Fibroblast of skin of scalp (primary cell): ENCODE results near the gene VAC14.
"Not testable (repeated sequence)": the region's sequence is repeated elsewhere in the genome, so short reads cannot be mapped to it uniquely, and the experiment has no call there.

Experiments used
- DNase-seq: peaks from one replicate; pipeline ENCODE4 v3.0.0-alpha.2; 2013

The VAC14 gene

DNA sequence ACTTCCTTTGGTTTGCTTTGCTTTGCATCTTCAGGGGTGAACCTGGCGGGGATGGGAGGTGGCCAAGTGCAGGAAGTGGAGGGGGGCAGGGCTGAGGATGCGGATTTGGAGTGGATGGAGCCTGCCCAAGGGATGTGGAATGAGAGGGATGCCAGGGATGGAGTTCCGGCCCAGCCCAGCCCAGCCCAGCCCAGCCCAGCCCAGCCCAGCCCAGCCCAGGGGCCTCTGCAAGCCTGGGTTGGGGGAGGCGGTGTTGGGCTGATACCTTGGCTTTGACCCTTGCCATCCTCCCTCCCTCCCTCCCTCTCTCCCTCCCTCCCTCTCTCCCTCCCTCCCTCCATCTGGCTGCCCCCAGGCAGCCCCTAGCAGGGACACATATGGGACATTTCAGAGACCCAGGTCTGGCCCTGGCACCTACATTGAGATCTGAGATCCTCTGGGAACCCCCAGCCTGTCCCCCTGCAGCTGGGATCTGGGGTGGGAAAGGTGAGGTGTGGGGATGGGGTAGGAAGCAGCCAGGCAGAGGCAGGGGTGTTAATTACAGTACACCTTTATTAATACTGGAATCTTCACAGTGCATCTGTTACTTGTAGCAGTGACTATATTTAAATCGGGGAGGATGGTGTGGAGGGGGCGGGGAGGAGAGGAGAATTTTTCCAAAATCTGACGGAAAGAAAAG is 140.1 kb downstream of the VAC14 start:
- no peak for DNase-seq

DNA sequence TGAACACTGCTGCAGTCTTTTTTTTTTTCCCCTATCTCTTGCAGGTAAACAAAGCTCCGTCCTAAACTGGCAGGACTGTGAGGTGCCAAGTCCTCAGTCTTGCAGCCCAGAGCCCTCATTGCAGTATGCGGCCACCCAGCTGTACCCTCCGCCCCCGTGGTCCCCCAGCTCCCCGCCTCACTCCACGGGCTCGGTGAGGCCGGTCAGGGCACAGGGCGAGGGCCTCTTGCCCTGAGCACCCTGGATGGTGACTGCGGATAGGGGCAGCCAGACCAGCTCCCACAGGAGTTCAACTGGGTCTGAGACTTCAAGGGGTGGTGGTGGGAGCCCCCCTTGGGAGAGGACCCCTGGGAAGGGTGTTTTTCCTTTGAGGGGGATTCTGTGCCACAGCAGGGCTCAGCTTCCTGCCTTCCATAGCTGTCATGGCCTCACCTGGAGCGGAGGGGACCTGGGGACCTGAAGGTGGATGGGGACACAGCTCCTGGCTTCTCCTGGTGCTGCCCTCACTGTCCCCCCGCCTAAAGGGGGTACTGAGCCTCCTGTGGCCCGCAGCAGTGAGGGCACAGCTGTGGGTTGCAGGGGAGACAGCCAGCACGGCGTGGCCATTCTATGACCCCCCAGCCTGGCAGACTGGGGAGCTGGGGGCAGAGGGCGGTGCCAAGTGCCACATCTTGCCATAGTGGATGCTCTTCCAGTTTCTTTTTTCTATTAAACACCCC is 140.8 kb downstream of the VAC14 start:
- DNase-seq, result no peak

DNA sequence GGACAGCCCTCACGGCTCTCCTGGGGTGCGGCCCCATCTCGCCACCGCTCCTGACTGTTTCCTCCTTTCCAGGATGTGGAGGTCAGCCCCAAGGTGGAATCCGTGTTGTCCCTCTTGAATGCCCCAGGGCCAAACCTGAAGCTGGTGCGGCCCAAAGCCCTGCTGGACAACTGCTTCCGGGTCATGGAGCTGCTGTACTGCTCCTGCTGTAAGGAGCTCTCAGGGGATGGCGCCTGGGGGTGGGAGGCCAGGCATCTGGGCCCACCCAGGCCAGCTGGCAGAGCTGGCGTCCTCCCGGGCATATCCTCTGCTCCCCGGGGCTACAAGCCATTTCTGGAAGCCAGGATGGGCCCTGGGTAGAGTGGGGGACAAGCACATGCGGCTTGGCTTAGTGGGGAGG is 141.4 kb downstream of the VAC14 start:
- DNase-seq, result no peak

DNA sequence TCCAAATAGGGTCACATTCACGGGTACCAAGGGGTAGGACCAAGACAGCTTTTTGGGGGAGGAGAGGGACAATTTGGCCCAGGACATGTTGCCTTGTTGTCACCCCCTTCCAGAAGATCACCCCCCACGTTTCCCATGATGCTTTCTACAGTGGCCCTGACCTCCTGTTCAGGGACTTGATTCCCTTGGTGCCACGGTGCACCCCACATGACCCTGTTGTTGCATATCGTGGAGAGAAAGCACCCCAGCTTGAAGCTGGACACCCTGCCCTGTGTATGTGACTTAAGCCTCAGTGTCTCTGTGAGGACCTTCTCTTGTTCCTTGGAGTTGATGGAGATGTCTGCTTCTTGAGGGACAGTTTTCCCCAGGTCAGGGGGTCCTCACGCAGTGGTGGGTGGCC is 142.0 kb downstream of the VAC14 start:
- no peak for DNase-seq

GRCh38 chr16:70657956-70658355 is 143.0 kb downstream of the VAC14 start:
- no peak for DNase-seq

DNA sequence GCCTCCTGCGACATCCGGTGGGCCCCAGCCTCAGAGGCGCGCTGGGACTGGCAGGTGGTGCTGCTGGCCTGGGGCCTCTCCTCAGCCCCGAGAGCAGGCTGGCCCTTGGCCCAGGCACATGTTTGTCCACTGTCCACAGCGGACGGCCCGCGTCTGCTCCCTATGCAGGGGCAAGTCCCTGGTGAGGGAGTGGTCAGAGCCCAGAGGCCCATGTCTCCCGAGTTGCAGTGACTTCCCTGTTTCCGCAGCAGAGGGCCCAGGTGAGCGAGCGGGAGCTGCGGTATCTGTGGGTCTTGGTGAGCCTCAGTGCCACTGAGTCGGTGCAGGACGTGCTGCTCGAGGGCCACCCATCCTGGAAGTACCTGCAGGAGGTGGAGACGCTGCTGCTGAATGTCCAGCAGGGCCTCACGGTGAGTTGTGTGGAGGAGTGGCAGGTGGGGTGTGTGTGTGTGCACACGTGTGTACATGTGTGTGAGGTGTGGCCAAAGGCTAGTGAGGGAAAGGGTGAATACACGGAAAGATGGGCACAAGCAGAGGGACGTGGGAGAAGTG is 144.2 kb downstream of the VAC14 start:
- DNase-seq, result no peak

- DNase-seq, result no peak
These were observed 144.8 kb downstream of the VAC14 start for GRCh38 chr16:70656065-70656711.

GRCh38 chr16:70653809-70654771 is 146.9 kb downstream of the VAC14 start:
- DNase-seq, result peak; percentile 84

DNA sequence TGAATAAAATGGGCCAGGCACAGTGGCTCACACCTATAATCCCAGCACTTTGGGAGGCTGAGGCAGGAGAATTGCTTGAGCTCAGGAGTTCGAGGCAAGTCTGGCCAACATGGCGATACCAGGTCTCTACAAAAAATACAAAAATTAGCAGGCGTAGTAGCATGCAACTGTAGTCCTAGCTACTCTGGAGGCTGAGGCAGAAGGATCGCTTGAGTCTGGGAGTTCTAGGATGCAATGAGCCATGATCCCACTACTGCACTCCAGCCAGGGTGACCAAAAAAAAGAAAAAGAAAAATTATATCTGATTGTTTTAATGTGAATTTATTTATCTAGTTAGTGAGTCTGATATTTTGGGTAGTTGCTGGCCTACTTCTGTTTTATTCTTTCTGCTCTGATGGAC is 147.6 kb downstream of the VAC14 start:
- no peak for DNase-seq

- no peak for DNase-seq
These were observed 148.6 kb downstream of the VAC14 start for GRCh38 chr16:70652322-70652721.

DNA sequence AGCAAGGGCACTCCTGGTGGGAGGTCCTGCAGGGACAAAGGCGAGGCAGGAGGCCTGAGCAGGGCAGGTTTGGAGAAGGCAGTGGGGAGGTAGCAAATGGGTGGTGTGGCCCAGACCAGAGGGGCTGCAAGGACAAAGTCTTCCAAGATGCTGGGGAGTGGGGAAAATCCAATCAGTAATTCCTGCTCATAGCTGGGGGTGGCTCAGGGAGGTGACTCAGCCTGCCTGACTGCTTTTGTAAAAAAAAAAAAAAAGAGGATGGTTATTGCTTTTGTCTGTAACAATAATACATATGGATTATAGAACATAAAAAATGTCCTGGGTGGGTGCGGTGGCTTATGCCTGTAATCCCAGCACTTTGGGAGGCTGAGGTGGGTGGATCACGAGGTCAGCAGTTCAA is 149.4 kb downstream of the VAC14 start:
- DNase-seq, result peak; percentile 23

DNA sequence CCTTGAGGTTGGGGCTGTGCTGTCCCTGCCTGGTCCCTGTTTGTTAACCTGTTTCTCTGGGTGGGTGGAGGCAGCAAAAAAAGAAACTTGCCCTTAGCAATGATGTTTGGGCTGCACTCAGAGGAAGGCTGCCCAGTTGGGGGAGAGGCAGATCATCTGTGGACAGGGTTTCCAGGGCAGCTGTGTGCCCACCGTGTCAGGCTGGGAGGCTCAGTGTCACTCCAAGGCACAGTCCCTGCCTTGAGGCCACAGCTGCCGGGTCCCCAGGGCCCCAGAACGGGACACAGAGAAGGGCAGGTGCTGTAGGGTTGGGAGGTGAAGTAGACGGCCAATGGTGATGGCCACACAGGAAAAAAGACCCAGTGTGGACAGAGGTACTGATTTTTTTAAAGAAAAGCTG is 150.7 kb downstream of the VAC14 start:
- no peak for DNase-seq

- DNase-seq, result peak; percentile 41
These were observed 151.7 kb downstream of the VAC14 start for GRCh38 chr16:70649300-70649699.

DNA sequence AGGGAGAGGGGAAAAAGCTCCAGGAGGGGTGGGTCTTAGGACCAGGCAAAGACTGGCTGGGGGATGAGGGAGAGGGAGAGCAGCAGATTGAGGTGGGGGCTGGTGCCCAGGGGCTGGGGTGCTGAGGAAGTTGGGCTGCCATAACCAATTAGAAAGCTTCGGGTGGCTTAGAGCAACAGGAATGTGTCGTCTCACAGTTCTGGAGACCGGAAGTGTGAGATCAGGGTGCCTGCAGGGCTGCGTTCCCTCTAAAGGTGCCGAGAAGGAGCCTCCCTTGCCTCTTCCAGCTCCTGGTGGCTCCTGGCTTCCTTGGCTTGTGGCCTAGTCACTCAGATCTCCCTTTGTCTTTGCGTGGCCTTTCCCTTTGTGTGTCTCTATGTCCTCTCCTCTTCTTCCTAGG is 152.4 kb downstream of the VAC14 start:
- no peak for DNase-seq

GRCh38 chr16:70647441-70648359 is 153.3 kb downstream of the VAC14 start:
- no peak for DNase-seq

- DNase-seq, result no peak
These were observed 154.4 kb downstream of the VAC14 start, which contains the start of gene IL34 for GRCh38 chr16:70646260-70647241. IL34 (plus strand) TSS chr16:70646559; CDS start chr16:70646948, 389 bp downstream.

DNA sequence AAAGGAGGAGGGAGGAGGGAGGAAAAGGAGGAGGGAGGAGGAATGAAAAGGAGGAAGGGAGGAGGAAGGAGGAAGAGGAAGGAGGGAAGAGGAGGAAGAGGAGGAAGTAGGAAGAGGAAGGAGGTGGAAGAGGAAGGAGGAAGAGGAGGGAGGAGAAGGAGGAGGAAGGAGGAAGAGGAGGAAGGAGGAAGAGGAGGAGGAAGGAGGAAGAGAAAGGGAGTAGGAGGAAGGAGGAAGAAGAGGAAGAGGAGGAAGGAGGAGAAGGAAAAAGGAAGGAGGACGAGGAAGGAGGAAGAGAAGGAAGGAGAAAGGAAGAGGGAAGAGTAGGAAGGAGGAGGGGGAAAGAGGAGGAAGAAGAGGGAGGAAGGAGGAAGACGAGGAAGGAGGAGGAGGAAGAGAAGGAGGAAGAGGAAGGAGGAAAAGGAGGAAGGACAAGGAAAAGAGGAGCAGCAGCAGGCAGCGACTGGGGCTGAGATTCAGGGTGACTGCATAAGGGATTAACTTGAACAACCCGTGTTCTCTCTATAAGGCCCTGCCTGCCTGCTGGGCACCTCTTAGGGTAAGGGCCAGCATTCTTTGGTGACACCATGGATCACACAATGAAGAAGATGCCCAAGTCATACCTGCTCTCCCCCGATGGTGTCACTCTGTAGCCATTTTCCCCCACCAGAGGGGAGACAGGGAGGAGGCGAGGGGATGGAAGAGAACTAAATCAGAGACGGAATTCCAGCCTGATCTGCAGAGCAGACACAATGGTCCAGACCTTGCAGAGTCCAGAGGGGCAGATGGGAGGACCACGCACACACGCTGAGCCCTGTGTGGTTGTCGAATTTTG is 156.0 kb downstream of the VAC14 start:
- no peak for DNase-seq

DNA sequence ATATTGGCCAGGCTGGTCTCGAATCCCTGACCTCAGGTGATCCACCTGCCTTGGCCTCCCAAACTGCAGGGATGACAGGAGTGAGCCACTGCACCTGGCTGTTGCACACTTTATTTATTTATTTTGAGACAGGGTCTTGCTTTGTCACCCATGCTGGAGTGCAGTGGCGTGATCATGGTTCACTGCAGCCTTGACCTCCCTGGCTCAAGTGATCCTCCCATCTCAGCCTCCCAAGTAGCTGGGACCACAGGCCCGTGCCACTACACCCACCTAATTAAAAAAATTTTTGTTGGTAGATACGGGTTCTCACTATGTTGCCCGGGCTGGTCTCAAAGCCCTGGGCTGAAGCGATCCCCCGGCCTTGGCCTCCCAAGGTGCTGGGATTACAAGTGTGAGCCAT is 157.7 kb downstream of the VAC14 start:
- not testable (repeated sequence) for DNase-seq

- DNase-seq, result no peak
These were observed 158.3 kb downstream of the VAC14 start for GRCh38 chr16:70642633-70643032.
